T-helper 2 cell treated with Interferon-gamma antibody and Interleukin-4, amounts not matched to agents 100 ng/mL and 5 ng/mL, for 36 hours (primary cell): ENCODE data around the gene CHAF1A. TPM values are rescaled to one million over a fixed set of nuclear protein-coding genes. Genes with fewer than 3 reads are reported as not detected.

Experiments used
- intact Hi-C: fragments of 100-400 bp; cut with micrococcal nuclease; formaldehyde crosslinking; loops from one replicate; pipeline ENCODE4 v1.15.1; 2023
- total RNA-seq: library from RNA; stranded (reverse); gene quantifications from 2 replicates; pipeline ENCODE4 v1.2.3, GENCODE V29; 2022

Gene CHAF1A
- total RNA-seq, 1 donor from 2014 or later = 96.5 TPM

GRCh38 chr19:4401769-4402170, 670 bp upstream of the CHAF1A start:
- intact Hi-C loops = loop anchor here (1.0 to 2.0 kb wide), 4 partner anchors 21 to 335 kb away; partner anchors contain the start of genes HDGFL2, UBXN6 and ZBTB7A

GRCh38 chr19:4403005-4403761, 743 bp downstream of the CHAF1A start:
- intact Hi-C loops = loop anchor here (2.0 kb wide), 1 partner anchor 336 kb away; the partner anchor contains the start of gene ZBTB7A

- intact Hi-C loops = no loop called here
Observed at GRCh38 chr19:4405977-4406376, 3.5 kb downstream of the CHAF1A start.

- intact Hi-C loops = no loop called here
Observed at GRCh38 chr19:4406626-4407025, 4.2 kb downstream of the CHAF1A start.

- intact Hi-C loops = no loop called here
Observed at GRCh38 chr19:4409123-4409933, 6.9 kb downstream of the CHAF1A start.

GRCh38 chr19:4413588-4413987, 11.1 kb downstream of the CHAF1A start:
- intact Hi-C loops = no loop called here

GRCh38 chr19:4414144-4414799, 11.8 kb downstream of the CHAF1A start:
- intact Hi-C loops = no loop called here

GRCh38 chr19:4414800-4415321, 12.4 kb downstream of the CHAF1A start:
- intact Hi-C loops = no loop called here

- intact Hi-C loops = no loop called here
Observed at GRCh38 chr19:4415352-4415751, 12.9 kb downstream of the CHAF1A start.

- intact Hi-C loops = no loop called here
Observed at GRCh38 chr19:4416268-4416667, 13.8 kb downstream of the CHAF1A start.

- intact Hi-C loops = no loop called here
Observed at GRCh38 chr19:4423416-4424126, 21.1 kb downstream of the CHAF1A start.

GRCh38 chr19:4425537-4425936, 23.1 kb downstream of the CHAF1A start:
- intact Hi-C loops = no loop called here

- intact Hi-C loops = no loop called here
Observed at GRCh38 chr19:4428326-4428975, 26.0 kb downstream of the CHAF1A start.

GRCh38 chr19:4429256-4429655, 26.8 kb downstream of the CHAF1A start:
- intact Hi-C loops = no loop called here

GRCh38 chr19:4429771-4430171, 27.3 kb downstream of the CHAF1A start:
- intact Hi-C loops = no loop called here

- intact Hi-C loops = no loop called here
Observed at GRCh38 chr19:4430760-4431159, 28.3 kb downstream of the CHAF1A start.

GRCh38 chr19:4431296-4431695, 28.9 kb downstream of the CHAF1A start:
- intact Hi-C loops = no loop called here

GRCh38 chr19:4431808-4432674, 29.6 kb downstream of the CHAF1A start:
- intact Hi-C loops = no loop called here

- intact Hi-C loops = no loop called here
Observed at GRCh38 chr19:4432918-4433506, 30.6 kb downstream of the CHAF1A start.
